HG03558 (cell line): Measurements from ENCODE around the gene RAB35.

Experiments used
- ATAC-seq: cut with Tn5 transposase; IDR thresholded peaks from one replicate; pipeline ENCODE4 v1.9.1; 2021; ENCODE audit warnings: moderate number of reproducible peaks; ENCODE audit not compliant: unreplicated experiment; ENCODE audit errors: extremely low read depth

RAB35 gene

GRCh38 chr12:120090206-120090605 is 26.3 kb downstream of the RAB35 start:
- ATAC-seq: no peak

GRCh38 chr12:120089796-120090195 is 26.8 kb downstream of the RAB35 start:
- ATAC-seq: no peak

- ATAC-seq: no peak
Measured at GRCh38 chr12:120089105-120089504, 27.4 kb downstream of the RAB35 start.

GRCh38 chr12:120086801-120087621 is 29.5 kb downstream of the RAB35 start:
- peak; percentile 92 for ATAC-seq

- ATAC-seq: no peak
Measured at GRCh38 chr12:120085920-120086645, 30.5 kb downstream of the RAB35 start.

- ATAC-seq: no peak
Measured at GRCh38 chr12:120081641-120082040, 34.9 kb downstream of the RAB35 start.

- ATAC-seq: no peak
Measured at GRCh38 chr12:120079411-120080400, 36.8 kb downstream of the RAB35 start.

GRCh38 chr12:120078868-120079267 is 37.7 kb downstream of the RAB35 start:
- ATAC-seq: no peak

GRCh38 chr12:120077260-120077659 is 39.3 kb downstream of the RAB35 start:
- no peak for ATAC-seq

- no peak for ATAC-seq
Measured at GRCh38 chr12:120076651-120077050, 39.9 kb downstream of the RAB35 start.

- ATAC-seq: no peak
Measured at GRCh38 chr12:120075034-120075616, 41.4 kb downstream of the RAB35 start.

- no peak for ATAC-seq
Measured at GRCh38 chr12:120072472-120073249, 43.9 kb downstream of the RAB35 start.

GRCh38 chr12:120071493-120072020 is 45.0 kb downstream of the RAB35 start:
- no peak for ATAC-seq

- no peak for ATAC-seq
Measured at GRCh38 chr12:120069278-120069677, 47.3 kb downstream of the RAB35 start.

GRCh38 chr12:120067901-120068300 is 48.7 kb downstream of the RAB35 start:
- ATAC-seq: no peak

- no peak for ATAC-seq
Measured at GRCh38 chr12:120067084-120067869, 49.3 kb downstream of the RAB35 start.

- no peak for ATAC-seq
Measured at GRCh38 chr12:120066341-120066740, 50.2 kb downstream of the RAB35 start.

GRCh38 chr12:120065472-120065871 is 51.1 kb downstream of the RAB35 start:
- ATAC-seq: no peak
